GM12892 (cell line): ENCODE measurements around the gene CDK5RAP2.

Source experiments
- POLR2A ChIP-seq: IDR thresholded peaks from 2 replicates; pipeline ENCODE4 v1.6.1; 2011; ENCODE audit warnings: low read depth, low read length, control low read depth
- POLR2AphosphoS5 ChIP-seq: IDR thresholded peaks from 2 replicates; pipeline ENCODE4 v1.6.1; 2011; ENCODE audit warnings: low read depth, low read length, control low read depth

DNA sequence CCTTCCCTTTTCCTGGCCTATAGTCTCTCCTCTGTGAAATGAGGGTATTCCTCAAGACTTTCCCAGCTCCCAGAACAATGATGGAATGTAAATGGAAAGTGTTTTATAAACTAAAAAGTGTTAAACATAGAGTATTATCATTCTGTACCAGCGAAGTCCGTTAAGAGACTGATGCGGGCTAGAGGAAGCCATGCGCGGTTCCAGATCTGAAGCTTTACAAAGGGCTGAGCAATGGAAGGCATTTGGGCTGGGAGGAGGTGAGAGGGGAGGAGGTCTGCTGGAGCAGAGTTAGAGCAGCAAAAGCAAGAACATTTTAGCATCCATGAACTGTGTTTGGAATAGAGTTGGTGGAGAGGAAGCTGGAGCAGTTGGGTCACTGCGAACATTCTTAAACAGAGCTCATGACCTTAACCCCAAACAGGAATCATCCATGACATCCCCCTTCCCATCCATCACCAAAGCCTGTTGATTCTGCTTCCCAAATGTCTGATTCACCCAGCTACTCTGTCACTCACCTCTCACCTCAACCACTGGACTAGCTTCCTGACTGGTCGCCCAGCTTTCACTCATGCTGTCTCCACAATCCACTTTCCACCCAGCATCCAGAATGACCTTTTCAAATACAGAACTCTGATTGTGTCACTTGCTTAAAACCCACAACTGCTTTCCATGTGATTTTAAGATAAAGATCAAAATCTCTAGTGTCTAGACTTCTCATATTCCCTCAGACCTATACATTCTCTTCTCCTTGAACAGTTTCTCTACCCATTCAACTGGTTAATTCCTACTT, 37.1 kb downstream of the CDK5RAP2 start:
- TF ChIP-seq POLR2A = no peak
- TF ChIP-seq POLR2AphosphoS5 = no peak
